ENCODE results near the gene LEKR1.

The LEKR1 gene

GRCh38 chr3:157086060-157086750, 260.1 kb downstream of the LEKR1 start:
- DNase-seq = no peak

GRCh38 chr3:157086775-157087174, 260.6 kb downstream of the LEKR1 start:
- DNase-seq = no peak

- DNase-seq = peak; percentile 49
Measured at GRCh38 chr3:157087373-157087772, 261.2 kb downstream of the LEKR1 start.

GRCh38 chr3:157087780-157088600, 261.8 kb downstream of the LEKR1 start:
- no peak for DNase-seq

GRCh38 chr3:157088601-157089454, 262.7 kb downstream of the LEKR1 start:
- DNase-seq = peak; percentile 92

GRCh38 chr3:157089455-157090221, 263.5 kb downstream of the LEKR1 start:
- no peak for DNase-seq

GRCh38 chr3:157091083-157091833, 265.1 kb downstream of the LEKR1 start:
- DNase-seq = no peak

GRCh38 chr3:157092230-157092629, 266.1 kb downstream of the LEKR1 start:
- DNase-seq = peak; percentile 42

- no peak for DNase-seq
Measured at GRCh38 chr3:157093096-157093495, 266.9 kb downstream of the LEKR1 start.

GRCh38 chr3:157094301-157094700, 268.1 kb downstream of the LEKR1 start:
- no peak for DNase-seq

- peak; percentile 62 for DNase-seq
Measured at GRCh38 chr3:157094751-157095480, 268.8 kb downstream of the LEKR1 start.
